Activated CD4-positive, alpha-beta T cell treated with anti-CD3 and anti-CD28 coated beads, Interleukin-2, amount 50 U/mL, for 48 hours (primary cell): ENCODE results near the gene ZNF236.
A peak's percentile ranks its signal among the peaks of the same experiment; 100 is the strongest.
"Not testable (repeated sequence)": the region's sequence is repeated elsewhere in the genome, so short reads cannot be mapped to it uniquely, and the experiment has no call there.

Source experiments
- DNase-seq, 2 experiments: peaks; one replicate each; pipeline ENCODE4 v3.0.0-alpha.2; 2020

ZNF236 gene

DNA sequence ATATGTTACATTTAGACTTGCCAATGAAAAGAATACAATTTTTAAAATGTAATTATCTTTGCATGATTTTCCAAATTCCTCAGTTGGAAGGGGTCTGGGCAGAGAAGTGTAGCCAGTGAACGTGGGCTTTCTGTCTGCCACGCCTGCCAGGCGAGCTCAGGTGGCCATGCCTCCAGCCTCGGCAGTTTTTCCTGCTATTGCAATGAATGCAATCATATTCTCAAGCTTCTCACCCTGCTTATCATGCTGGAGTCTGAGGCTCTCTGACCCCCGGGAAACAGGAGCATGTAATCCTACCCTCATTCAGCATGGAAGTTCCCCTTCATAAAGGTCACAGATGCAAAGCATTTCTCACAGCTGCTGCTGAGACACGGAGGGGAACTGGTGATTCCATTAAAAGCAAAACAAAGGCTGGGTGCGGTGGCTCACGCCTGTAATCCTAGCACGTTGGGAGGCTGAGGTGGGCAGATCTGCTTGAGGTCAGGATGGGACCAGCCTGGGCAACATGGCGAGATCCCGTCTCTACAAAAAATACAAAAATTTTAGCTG is 155.4 kb downstream of the ZNF236 start:
- no peak for DNase-seq

DNA sequence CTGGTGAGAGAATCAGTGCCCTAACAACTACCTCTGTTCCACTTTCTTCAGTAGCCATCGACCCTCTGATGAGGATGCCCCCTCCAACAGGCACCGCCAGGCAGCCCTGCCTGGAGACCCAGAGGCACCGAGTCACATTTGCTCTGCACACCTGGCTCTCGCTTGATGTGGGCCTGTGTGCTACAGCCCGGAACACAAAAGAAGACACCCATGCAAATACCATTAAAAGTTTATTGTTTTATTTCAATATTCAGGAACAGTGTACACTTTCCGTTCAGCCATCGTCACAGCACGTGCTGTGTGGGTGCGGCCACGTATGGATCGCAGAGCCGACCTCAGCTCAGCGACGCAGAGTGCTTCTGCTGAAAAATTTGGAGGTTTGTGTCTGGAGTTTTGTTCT is 156.3 kb downstream of the ZNF236 start:
- no peak for DNase-seq

DNA sequence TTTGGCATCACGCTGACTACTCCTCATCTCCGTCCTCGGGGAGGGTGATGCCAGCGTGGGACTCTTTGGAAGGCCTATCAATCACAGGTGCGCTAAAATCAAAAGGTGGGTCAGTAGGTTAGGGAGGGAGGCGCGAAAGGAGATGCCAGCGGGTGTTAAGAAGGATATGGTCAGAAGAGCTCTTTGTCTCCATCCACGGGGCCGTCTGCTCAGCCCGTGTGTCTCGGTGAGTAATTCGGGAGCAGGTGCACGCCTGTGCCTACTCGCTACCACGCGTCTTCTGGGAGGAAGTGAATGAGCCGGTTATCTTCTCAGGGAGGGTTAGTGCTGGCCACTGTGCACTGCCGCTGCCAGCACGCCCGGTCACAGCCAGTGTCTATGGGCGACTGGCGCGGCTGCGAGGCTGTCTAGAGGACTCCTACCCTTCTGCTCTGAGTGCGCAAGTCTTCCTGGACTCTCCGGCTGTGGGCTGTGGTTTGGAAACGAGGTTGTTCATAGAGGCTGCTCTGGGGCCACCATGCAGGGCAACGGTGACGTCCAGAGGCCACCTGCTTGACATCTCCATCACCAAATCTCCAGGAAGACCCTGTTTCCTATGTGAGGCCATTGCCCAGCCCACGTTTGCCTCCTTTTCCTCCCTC is 156.9 kb downstream of the ZNF236 start:
- DNase-seq, result no peak

GRCh38 chr18:76979906-76980305 is 157.5 kb downstream of the ZNF236 start:
- no peak for DNase-seq

- DNase-seq, result no peak
Observed at GRCh38 chr18:76980663-76981395, 158.5 kb downstream of the ZNF236 start.

DNA sequence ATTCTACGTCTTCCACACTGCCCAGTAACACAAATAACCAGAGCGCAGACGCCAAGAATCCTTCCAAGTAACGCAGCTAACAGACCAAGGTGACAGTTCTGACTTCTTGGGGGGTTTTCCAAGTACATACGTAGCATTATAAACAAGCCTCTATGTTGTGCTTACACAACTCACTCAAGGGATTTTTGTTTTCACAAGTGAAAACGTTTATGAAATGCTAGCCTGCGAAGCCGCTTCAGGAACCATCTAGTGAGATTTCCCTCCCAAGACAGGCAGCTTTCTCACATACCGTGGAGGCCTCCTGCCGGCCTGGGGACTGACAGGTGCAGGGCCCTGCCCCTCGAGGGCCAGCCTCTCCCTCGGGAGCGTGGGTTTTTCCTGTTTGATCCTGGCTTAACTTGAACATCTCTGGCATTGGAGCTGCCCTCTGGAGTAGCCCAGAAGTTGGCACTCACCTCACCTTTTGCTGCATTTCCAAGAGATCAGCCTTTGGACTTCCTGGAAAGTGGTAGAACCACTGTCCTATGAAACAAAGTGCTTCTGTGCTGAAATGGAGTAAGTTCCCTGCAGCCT is 159.1 kb downstream of the ZNF236 start:
- DNase-seq, result no peak

DNA sequence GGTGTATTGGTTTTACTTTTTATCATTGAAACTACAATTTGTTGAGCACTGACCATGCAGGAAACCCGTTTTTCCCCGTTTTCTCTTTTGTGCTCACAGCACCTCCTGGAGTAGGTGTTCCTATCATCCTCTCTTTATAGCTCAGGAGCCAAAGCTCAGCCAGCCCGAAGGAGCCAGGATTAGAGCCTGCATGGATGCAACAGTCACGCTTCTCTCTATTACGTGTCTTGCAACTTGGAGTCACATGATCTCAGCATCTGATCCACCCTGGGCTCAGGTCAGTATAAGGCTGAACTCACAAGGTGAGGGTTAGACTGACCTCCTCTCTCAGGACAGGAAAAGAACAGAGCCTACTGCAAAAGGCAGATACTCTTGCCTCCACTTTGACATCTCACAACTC is 159.7 kb downstream of the ZNF236 start:
- DNase-seq, result peak in 1 of 2 experiments; percentile 1

DNA sequence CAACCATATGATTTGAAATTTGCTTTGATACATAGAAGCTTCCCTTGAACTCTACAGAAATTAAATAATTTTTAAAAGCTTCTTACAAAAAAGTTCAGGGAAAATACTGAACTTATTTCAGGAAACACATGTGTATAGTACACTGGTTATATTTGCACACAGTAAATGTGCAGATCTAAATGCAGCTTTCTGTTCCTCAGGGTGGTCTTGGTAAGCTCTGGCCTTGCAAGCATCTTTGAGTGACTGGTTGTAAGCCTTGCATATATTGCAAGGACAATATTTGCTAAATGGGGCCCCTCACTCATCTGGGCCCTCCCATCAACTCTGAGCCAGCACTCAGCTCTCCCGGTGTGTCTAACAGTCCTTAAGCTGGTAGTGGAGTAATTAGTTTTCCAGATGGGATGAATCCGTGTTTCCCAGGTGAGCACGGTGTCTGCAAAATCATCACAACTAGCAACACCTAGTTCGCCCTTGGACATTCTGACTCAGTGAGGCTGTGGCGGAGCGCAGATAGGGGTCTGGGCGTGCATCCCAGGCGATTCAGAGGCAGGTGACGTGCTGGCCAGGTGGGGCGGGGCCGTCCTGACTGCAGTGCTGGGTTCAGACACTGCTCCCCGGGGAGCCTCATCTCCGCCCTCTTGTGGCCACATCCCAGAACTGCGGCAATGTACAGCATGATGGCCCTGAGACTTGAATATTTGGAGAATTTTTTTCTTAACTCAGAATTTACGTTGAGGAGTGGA is 160.7 kb downstream of the ZNF236 start:
- peak; percentile 94 for DNase-seq

GRCh38 chr18:76983613-76984051 is 161.3 kb downstream of the ZNF236 start:
- DNase-seq, result peak in 1 of 2 experiments; percentile 3

DNA sequence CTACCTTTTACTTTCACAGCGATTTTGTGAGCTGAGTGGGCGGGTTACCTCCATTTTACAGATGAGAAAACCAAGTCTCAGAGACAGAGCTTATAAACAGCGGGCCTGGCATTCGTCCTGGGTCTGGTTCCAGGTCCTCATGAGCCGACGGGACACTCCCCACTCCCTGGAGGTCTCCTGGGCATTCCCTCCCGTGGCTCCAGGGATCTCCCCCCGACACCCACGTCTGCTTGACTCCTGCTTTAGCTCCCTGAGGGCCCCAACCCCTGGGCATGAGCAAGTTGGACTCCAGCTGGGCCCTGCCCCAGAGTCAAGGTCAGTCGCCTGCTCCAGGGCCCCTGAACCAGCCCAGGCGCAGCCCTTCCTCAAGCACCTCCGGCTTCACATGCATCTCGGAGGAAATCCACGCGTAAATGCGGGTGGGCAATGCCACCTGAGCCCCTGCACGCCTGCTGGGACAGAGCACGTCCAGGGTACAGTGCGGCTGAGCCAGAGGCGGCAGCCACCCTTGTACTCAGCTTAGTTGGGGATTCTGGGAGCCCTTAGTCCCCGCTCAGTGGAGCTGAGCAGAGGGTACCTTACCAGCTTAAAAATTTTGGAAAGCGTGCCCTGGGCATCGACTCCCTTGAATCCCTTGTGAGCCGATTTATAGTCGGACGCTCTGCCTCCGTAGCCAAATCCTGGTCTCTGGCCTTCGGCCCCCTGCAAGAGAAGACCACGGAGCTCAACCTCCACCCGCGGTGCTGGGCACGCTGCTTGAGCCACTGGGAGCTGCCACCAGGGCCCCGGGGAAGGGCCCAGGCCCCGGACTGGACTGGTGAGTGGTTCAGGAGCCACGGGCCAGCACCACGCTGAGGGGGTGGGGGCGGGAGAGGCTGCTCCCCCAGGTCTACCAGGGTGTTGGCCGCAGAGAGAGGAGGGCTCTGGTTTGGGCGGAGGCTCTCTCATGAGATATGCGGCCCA is 162.1 kb downstream of the ZNF236 start:
- DNase-seq, result peak in 1 of 2 experiments; percentile 2

- no peak for DNase-seq
Observed at GRCh38 chr18:76985156-76985950, 163.0 kb downstream of the ZNF236 start.

DNA sequence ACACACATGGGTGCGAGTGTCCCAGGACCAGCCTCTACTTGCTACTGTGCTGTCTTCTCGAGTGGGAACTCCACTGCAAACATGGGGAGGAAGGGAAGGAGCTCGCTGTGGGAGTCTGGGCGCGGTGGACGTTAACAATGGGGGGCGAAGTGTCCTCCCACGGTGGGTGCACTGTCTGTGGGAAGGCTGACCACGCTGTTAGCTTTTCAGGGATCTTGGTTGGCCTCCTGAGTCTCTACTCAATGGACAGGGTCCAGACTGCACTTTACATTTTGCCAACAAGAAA is 163.5 kb downstream of the ZNF236 start:
- peak in 1 of 2 experiments; percentile 1 for DNase-seq

GRCh38 chr18:76986406-76986805 is 164.0 kb downstream of the ZNF236 start:
- DNase-seq, result peak in 1 of 2 experiments; percentile 0

DNA sequence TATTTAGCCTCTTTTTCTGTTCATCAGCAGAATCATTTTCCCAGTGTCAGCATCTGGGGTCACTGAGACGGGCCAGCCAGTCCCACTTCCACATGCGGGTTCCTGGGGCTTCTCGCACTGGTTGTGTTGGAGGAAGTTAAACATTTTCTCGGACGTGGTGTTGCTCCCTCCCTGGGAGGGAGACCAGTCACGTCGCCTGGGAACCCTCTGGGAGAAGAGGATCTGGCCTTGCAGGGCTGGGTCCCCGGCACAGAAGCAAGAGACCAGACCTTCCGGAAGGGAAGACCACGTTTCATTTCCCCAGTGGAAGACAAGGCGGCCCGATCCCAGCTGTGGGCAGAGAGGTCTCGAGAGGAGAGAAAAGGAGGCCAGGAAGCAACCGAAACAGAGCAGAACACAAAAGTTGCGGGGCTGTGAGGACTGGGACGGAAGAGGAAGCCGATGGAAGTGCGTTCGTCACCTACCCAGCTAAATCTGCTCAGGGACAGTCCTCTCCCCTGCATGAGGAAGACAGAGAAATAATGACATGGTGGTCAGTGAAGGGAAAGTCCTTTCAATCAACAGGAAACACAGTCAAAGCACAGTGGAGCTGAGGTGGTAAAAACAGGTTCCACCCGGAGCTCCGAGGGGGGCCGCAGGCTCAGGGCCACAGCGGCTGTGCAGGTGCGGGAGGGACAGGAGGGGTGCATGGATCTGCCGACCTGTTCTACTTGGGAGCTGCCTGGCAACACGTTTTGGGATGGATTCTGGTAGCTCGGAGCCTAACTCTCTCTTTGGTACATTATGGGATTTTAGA is 165.9 kb downstream of the ZNF236 start:
- no peak for DNase-seq

- no peak for DNase-seq
Observed at GRCh38 chr18:76988827-76989646, 166.7 kb downstream of the ZNF236 start.

GRCh38 chr18:76989647-76990190 is 167.4 kb downstream of the ZNF236 start:
- no peak for DNase-seq

GRCh38 chr18:76990343-76991020 is 168.1 kb downstream of the ZNF236 start:
- not testable (repeated sequence) for DNase-seq

DNA sequence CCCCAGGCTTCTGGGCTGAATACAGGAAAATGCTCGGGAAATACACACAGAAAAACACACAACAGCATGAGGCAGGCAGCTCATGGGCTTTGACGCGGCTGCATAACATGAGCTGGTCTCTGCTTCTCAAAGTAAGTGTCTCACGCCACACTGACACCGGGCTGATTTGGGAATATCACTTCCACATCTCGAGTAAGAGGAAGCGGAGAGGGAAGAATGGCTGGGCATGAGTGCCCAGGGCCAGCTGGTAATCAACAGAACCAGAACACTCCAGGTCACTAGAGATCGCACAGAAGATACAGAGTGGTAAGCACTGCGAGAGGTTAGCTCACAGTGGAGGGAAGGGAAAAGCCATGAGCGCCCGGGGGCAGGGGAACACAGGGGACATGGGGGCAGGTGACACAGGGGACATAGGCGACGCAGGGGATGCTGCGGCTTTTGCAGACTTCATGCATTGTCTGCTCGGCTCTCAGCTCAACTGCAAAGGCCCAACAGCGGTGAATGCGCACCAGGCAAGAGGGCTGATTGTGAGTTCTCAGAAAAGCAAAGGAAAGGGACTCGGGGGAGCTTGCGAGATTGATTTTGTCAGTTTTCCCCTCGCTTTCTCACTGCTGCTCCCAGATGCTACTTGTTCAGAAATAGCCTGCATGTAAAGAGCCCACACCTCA is 168.8 kb downstream of the ZNF236 start:
- DNase-seq, result no peak
